HG02973 (cell line): ENCODE measurements around the gene GTF2A1.

Source experiments
- ATAC-seq: cut with Tn5 transposase; IDR thresholded peaks from one replicate; pipeline ENCODE4 v1.9.1; 2021; ENCODE audit warnings: moderate library complexity; ENCODE audit not compliant: unreplicated experiment

GTF2A1 gene

GRCh38 chr14:81179631-81180030 is 41.1 kb downstream of the GTF2A1 start:
- ATAC-seq = no peak

GRCh38 chr14:81178063-81178462 is 42.7 kb downstream of the GTF2A1 start:
- peak; percentile 64 for ATAC-seq

GRCh38 chr14:81177225-81177624 is 43.5 kb downstream of the GTF2A1 start:
- ATAC-seq = no peak

GRCh38 chr14:81176241-81176640 is 44.5 kb downstream of the GTF2A1 start:
- ATAC-seq = no peak

- peak; percentile 10 for ATAC-seq
Observed at GRCh38 chr14:81172881-81173280, 47.9 kb downstream of the GTF2A1 start.

GRCh38 chr14:81172353-81172752 is 48.4 kb downstream of the GTF2A1 start:
- ATAC-seq = peak; percentile 33

- ATAC-seq = no peak
Observed at GRCh38 chr14:81170829-81171195, 49.9 kb downstream of the GTF2A1 start.

GRCh38 chr14:81170104-81170828 is 50.5 kb downstream of the GTF2A1 start:
- ATAC-seq = peak; percentile 94

- ATAC-seq = peak; percentile 12
Observed at GRCh38 chr14:81169711-81170103, 51.1 kb downstream of the GTF2A1 start.

- no peak for ATAC-seq
Observed at GRCh38 chr14:81169267-81169666, 51.5 kb downstream of the GTF2A1 start.

- no peak for ATAC-seq
Observed at GRCh38 chr14:81166121-81166520, 54.6 kb downstream of the GTF2A1 start.

- ATAC-seq = no peak
Observed at GRCh38 chr14:81165188-81165587, 55.6 kb downstream of the GTF2A1 start.

- ATAC-seq = peak; percentile 92
Observed at GRCh38 chr14:81164167-81164774, 56.5 kb downstream of the GTF2A1 start.

- ATAC-seq = no peak
Observed at GRCh38 chr14:81162941-81163340, 57.8 kb downstream of the GTF2A1 start.

- no peak for ATAC-seq
Observed at GRCh38 chr14:81161749-81162148, 59.0 kb downstream of the GTF2A1 start.

GRCh38 chr14:81161088-81161487 is 59.7 kb downstream of the GTF2A1 start:
- ATAC-seq = no peak

- no peak for ATAC-seq
Observed at GRCh38 chr14:81157431-81157830, 63.3 kb downstream of the GTF2A1 start.

- peak; percentile 73 for ATAC-seq
Observed at GRCh38 chr14:81153187-81153586, 67.6 kb downstream of the GTF2A1 start.

GRCh38 chr14:81148635-81149034 is 72.1 kb downstream of the GTF2A1 start:
- ATAC-seq = no peak

GRCh38 chr14:81147140-81147897 is 73.4 kb downstream of the GTF2A1 start:
- peak; percentile 64 for ATAC-seq

- ATAC-seq = no peak
Observed at GRCh38 chr14:81144824-81145603, 75.7 kb downstream of the GTF2A1 start.
